Ureter (tissue), 1 donor: ENCODE measurements around the gene CPNE2. TPM values are rescaled to one million over a fixed set of nuclear protein-coding genes. Genes with fewer than 3 reads are reported as not detected.
A peak's percentile ranks its signal among the peaks of the same experiment; 100 is the strongest.
"Not testable (repeated sequence)": the region's sequence is repeated elsewhere in the genome, so short reads cannot be mapped to it uniquely, and the experiment has no call there.

ENCODE experiments used
- DNase-seq: peaks from one replicate; pipeline ENCODE4 v3.0.0-alpha.2; 2020; ENCODE audit warnings: low spot score
- total RNA-seq: library from RNA; stranded (reverse); gene quantifications from one replicate; pipeline ENCODE4 v1.2.4, GENCODE V29; 2023
- donor health status: DM: yes; HTN: yes; CAD: no.

Gene CPNE2
- total RNA-seq, 1 donor from 2014 or later, result 19.8 TPM

DNA sequence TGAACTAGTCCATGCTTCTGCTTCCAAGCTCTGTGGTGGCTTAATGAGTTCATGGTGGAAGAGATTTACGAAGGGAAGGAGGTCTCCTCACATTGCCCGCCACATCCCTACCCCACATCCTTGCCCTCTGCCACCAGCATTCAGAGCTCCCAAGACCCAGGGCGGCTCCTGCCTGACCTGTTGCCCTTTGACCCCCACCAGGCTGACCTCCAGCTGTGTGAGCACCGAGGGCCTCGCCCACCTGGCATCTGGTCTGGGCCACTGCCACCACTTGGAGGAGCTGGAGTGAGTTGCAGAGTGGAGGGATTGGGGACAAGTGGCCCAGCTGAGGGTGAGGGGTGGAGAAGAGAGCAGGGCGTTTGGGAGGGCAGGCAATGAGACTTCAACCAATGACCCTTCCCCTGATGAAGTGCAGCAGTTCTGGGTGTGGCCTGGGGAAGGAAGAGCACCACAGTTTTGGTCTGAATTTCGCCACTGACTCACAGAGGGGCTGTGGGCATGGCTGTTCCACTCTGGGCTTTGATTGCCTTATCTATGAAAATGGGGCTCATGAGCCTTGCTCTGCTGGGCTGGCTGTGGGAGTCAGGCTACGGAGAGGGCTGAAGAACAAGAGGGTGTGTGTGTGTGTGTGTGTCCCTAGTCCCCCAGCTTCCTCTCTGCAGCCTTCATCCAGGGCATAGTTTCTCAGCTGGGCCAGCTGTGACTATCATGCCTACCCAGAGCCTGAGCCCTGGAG, 22.6 kb upstream of the CPNE2 start:
- no peak for DNase-seq

DNA sequence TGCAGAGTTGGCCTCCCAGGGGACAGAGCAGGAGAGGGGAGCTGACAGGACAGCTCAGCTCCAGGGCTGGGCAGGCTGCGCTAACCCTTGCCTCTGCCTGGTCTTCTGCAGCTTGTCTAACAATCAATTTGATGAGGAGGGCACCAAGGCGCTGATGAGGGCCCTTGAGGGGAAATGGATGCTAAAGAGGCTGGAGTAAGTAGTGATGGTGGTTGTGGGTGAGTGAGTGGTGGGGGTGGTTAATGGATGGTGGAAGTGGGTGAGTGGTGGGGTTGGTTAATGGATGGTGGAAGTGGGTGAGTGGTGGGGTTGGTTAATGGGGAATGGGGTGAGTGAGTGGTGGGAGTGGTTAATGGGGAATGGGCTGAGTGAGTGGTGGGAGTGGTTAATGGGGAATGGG, 22.0 kb upstream of the CPNE2 start:
- DNase-seq, result no peak

DNA sequence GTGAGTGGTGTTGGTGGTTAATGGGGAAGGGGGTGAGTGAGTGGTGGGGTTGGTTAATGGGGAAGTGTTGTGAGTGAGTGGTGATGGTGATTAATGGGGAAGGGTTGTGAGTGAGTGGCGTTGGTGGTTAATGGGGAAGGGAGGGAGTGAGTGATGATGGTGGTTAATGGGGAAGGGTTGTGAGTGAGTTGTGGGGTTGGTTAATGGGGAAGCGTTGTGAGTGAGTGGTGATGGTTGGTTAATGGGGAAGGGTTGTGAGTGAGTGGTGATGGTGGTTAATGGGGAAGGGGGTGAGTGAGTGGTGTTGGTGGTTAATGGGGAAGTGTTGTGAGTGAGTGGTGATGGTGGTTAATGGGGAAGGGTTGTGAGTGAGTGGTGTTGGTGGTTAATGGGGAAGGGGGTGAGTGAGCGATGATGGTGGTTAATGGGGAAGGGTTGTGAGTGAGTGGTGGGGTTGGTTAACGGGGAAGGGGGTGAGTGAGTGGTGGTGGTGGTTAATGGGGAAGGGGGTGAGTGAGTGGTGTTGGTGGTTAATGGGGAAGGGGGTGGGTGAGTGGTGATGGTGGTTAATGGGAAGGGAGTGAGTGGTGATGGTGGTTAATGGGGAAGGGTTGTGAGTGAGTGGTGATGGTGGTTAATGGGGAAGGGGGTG, 21.2 kb upstream of the CPNE2 start:
- not testable (repeated sequence) for DNase-seq

DNA sequence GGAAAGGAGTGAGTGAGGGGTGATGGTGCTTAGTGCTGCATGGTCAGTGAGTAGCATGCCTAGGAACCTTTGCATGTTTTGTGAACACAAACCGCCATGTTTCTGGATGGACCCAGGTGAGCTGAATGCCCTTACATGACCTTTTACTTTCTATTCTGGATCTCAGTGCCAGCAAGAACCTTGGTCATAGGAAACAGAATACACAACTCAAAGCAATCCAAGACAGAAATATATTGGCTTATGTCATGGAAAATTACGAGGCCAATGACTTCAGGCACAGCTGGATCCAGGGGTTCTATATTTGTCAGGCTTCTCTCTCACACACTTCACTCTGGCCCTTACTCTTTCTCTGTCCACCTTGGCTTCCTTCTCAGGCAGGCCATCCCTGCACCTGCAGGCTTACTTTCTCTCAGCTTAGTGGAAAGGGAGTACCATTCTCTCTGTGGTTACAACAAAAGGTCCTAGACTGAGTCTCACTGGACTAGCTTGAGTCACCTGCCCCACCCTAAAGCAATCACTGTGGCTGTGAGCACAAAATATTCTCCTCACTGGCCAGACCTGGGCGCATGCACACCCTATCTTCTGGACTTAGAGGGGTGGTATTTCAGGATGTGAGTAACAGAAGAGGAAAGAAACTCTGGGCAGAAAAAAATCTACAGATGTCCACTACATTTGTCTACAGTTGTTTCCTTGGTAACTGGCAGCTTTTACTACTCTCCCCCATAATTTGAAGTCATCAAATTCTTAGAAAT, 20.4 kb upstream of the CPNE2 start:
- DNase-seq, result no peak

DNA sequence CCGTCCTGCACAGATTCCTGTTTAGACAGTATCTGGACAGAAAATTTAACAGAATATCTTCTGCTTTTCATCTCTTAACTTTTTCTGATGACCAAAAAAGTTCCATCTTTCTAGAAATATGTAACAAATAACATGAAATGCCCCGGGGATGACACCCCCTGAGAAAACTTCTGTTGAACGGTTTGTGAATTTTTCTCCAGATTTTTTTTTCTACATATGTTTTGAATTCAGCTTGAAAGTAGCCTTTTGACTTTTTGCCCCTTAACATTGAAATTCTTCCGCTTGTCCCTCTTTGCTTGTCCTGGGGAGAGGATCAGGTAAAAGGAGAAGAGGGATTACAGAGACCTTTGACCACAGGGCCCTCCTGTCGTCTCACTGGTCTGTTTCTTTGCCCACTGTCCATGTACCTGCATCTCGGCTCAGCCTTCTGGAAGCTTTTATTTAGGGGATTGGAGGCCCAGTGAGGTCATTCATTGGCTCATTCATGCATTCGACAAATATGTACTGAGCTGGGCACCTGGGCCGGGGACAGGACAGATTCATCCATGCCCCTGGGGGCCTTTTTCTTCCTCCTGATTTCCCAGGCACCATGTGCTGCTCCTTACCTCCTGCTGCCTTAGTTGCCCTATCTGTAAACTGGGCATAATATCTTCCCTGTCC, 19.6 kb upstream of the CPNE2 start:
- no peak for DNase-seq

DNA sequence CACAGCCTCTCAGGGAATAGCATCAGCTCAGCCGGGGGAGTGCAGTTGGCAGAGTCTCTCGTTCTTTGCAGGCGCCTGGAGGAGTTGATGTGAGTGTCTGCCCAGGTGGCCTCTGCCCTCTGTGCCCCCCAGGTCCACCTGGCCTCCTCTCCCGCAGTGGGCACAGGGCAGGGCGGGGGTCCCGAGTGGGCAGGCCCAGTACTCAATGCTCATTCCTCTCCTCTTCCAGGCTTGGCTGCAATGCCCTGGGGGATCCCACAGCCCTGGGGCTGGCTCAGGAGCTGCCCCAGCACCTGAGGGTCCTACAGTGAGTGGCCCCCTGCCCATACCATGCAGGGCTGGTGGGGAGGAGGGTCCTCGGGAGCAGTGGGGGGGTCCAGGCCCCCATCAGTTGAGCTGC, 14.7 kb upstream of the CPNE2 start:
- DNase-seq, result no peak

DNA sequence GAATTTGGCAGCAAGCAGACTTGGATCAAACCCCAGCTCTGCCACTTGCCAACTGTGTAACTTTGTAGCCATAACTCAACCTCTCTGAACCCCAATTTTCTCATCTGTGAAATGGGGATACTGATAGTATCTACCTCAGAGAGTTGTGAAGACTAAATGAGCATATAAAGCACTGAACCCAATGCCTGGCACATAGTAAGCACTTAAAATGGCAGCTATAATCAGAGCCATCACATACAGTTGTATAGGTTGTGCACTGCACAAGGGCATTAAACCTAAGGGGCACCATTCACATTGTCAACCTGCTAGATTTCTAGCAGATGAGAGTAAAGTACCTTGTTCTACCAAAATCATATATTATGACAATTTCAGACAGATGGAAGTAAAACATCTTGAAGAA, 10.6 kb upstream of the CPNE2 start:
- DNase-seq, result no peak

DNA sequence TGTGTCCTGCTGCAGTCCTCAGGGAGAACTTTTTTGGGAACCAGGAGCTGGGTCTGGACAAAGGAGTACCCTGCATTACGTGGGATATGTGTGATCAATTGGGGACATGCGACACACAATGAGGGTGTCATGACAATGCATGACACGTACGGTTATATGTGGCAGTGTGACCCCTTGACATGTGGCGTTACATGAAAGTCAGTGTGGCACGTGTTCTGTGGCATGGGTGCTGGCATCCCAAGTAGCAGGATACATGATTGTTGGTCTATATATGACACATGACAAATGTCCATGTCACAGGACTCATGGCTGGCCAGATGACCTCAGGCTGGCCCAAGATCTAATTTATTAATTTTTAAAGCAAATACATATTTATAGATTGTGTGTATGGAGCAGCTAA, 9.7 kb upstream of the CPNE2 start:
- DNase-seq, result no peak

DNA sequence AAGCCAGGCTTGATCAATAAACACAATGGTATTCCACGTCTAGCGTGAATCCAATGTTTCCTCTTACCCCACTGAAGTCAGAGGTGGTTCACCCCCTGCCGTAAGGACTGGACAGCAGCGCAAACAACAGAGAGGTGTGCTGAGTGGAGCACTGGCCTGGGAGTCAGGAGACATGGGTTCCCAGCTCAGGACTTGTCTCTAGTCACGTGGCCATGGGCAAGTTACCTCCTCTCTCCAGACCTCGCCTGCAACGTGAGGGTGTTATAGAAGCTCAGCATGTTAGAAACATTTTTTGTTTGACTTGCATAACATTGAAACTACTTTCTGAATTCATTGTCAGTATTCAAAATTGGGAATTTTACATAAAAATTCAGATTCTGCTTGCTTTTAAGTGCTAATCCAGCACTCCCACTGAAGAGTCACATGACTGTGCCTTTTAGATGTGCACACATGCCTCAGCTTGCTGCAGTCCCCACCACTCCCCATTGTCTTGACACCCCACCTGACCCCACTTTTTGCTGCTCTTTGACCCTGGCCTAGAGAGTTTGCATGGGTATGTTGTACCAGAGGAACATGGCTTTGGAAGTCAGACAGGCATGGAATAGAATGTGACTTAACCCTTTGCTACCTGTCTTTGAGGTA, 8.8 kb upstream of the CPNE2 start:
- no peak for DNase-seq

DNA sequence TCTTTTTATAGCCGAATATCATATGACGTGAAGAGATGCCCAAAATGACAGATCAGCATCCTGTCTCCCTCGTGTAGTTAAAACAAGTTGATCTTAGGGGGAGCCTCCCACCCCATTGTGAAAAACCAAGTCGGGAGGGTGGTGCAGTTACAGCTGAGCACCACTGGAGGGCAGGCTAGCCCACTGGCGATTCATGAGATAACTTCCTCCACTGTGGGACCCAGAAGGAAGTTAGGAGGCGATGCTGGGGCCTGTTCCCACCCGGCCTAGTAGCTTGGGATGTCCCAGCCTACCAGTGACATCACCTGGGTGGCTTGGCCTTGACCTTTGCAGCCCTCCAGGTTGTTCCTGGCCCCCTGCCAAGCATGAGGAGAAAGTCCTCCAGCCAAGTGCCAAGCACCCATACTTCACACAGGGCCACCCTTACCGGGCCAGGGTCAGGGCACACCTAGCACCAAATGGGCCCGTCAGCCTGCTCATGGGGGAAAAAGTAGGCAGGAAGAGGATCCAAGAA, 8.1 kb upstream of the CPNE2 start:
- DNase-seq, result peak; percentile 80

DNA sequence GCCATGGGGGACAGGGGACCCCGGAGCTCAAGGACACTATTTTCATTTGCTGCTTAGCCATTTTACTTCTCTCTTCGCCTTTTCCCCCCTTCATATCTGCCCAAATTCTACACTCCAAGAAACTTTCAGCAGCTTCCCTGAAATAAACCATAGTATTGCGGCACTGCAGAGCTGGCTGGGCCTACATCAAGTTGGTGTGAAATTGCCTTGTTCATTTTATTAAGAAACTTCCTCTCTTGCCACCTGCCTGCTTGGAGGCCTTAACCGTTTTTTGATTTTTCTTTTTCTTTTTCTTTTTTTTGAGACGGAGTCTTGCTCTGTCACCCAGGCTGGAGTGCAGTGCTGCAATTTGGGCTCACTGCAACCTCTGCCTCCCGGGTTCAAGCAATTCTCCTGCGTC, 7.4 kb upstream of the CPNE2 start:
- DNase-seq, result no peak

DNA sequence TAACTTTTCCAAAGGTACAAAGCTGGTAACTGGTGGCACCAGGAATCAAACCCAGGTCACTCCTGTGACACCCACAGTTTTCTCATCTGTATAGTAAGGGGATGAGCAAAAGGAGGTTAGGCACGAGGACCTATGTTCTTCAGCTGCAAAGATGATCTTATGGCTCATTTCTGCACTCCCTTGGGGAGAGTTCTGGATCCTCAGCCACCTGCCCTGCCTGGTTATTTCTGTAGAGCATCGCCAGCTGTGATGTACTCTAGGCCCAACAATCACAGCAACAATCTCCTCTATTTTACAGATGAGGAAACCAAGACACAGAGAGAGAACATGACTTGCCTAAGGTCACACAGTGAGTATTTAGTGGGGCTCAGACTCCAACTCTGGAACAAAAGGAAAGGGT, 5.4 kb upstream of the CPNE2 start:
- DNase-seq, result no peak

DNA sequence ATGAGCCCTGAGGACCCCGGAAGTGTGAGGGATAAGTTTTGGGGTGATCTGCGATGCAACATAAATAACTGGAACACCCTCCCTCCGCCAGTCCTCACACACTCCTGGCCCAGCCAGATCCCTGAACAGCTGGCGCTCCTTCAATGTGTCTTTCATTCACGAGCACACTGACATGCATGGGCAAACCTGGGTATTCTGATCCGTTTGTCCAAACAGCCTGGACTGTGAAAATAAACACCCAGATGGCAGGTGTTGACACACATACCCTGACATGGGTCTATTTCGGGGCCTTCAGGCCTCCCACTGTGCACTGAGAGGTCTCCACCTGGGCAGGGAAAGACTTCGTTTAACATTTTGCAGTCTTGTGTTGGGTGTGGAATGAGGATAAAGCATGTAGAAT, 3.0 kb upstream of the CPNE2 start:
- no peak for DNase-seq

DNA sequence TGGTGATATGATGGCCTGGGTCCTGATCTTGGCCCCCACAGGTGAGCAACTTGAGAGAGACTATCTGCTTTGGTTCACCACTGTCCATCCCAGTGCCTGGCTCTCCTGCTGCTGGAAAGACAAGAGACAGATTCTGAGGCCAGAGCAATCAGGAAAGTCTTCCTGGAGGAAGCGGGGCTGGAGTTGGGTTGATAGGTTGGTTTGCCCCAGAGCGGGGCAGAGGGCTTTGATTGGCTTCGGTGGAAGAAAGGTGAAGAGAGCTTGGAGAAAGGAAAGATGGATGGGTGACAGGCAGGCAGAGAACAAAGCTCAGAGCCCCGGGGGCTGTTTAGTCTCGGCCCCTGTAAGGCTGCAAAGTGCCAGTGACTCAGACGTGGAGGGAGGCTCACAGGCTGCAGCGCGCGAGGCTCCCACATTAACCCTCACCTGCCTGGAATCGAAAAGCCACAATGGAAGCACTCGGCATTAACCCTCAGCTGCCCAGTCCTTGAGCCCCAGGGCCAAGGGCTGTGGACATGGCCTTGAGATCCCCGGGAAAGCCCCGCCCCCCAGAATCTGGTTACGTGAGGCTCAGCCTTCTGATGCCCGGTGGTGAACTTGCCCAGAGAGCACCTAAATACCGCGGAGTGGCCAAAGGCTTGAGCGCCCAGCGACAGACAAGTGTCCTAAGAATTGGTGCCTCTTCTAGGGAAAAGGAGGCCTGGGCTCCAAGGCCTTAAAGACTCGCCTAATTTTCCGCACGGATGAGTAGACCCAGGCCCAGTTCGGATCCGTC, 996 bp upstream of the CPNE2 start:
- no peak for DNase-seq

DNA sequence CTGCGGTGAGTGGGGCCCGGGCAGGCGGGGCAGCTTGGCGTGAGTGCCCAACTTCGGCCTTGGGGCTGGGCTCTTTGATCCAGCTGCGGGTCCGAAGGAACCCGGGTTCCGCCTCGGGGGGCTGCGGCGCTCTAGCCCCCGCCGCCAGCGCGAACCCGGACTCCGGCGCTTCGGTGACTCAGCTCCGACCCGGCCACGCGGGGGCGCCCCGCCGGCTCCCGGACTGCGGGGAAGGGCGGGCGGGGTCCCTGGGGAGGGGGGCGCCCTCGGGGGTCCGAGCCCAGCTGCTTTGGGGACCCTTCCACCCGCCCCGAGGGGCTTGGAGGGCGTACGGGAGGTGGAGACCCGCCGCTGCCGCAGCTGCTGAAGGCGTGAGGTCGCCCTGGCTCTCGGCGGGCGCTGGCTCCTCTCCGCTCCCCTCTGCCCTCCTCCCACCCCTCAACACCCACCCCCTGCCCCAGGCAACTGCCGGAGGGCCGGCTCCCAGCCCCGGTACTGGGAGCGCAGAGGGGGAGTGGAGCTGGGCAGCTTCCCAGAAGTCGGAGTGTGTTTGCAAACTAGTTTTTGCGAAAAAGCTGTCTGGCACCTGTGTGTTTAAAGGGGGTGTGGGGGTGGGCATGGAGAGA, 516 bp downstream of the CPNE2 start:
- DNase-seq, result no peak

DNA sequence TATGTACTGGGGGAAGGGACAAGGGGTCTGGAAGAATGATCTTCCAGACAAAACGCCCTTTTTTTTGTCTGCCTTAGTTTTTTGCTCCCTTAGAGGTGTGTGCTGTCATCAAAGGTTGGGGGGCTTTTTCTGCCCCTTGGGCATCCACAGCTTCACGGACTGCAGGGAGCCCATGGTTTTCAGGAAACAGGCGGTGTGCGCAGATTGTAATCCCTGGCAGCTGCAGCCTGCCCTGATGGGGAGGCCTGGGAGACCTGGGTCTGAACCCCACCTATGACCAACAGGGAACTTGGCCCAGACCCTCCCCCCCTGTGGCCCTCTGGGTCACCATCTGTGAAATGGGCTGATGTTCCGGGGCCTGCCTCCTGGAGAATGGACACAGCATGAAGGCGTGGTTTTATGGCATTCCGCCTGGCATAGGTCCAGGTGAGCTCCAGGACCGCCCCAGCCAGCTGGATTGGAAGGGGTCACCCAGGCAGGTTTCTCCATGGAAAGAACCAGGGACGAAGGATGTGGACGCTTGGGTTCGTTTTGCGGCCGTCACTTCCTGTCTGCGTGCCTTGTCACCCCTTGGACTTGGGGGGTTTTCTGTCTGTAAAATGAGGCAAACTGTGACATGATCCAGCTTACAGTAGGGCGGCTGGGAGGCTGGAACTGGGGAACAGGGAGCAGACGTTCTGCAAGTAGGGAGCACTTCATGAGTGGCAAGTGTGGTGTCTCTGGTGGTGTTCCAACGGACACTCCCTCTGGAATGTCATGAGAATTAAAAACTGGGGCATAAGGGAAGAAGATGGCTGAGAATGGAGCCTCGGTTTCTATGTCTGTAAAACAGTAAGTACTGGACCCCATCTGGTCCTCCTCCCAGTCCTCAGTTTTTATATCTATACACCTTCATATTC, 1.5 kb downstream of the CPNE2 start:
- no peak for DNase-seq

DNA sequence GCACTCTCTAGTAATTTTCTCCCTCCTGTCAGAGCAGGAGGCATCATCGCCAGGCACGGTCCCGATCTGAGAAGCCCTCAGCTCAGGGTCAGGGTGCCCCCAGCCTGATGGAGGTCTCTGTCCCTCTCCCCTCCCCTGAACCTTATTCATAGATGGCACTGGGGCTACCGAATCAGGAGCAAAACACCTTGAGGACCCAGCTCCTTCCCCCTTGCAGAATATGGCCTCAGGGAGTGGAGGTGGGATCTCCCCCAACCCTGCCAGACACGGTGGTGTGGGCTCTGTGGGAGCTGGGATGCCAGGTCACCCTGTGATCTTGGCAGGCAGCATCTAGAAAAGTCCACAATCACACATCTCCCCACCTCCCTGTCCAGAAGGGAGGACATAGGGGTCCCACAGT, 2.5 kb downstream of the CPNE2 start:
- no peak for DNase-seq

DNA sequence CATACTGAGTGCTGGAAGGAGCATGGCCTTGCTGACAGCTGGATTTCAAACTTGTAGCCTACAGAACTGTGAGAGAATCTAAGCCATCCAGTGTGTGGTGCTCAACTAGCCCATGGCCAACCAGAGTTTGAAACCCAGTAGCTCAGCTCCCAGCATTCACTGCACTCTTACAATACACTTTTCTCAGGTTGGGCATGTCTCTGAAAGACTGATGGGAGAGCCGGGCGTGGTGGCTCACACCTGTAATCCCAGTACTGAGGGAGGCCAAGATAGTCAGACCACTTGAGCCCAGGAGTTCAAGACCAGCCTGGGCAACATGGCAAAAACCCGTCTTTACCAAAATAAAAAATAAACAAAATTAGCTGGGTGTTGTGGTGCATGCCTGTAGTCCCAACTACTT, 3.8 kb downstream of the CPNE2 start:
- no peak for DNase-seq

DNA sequence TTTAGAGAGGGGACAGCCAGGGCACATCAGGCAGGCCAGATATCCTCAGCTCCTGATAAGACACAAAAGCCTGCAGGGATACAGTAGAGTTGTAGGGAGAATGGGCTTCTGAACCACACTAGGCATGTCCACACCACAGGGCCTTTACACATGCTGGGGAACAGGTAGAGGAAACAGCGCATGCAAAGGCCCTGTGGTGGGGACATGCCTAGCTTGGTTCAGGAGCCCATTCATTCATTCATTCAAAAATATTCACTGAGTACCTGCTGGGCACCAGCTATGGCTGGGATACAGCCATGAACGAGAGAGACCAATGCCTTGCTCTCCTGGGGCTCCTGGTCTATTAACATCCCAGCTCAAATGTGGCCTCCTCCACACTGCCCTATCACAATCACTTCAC, 4.4 kb downstream of the CPNE2 start:
- DNase-seq, result no peak
